T-helper 17 cell (primary cell): ENCODE measurements around the gene SLC25A29. TPM values are rescaled to one million over a fixed set of nuclear protein-coding genes. Genes with fewer than 3 reads are reported as not detected.
"Not testable (repeated sequence)": the region's sequence is repeated elsewhere in the genome, so short reads cannot be mapped to it uniquely, and the experiment has no call there.

ENCODE experiments used
- ATAC-seq: fragments of 150-1000 bp; cut with Tn5 transposase; 2 replicates; pipeline ENCODE4 v1.10.0; 2021; ENCODE audit warnings: mild to moderate bottlenecking, moderate library complexity
- DNase-seq, 3 donors: peaks; one replicate each; pipeline versions ENCODE4 v3.0.0 to v3.0.0-alpha.2; 2020 to 2021
- H3K9me3 ChIP-seq: one replicate; pipeline ENCODE4 v1.7.0; 2013; ENCODE audit warnings: low read length, mild to moderate bottlenecking; ENCODE audit not compliant: control insufficient read depth, poor library complexity, severe bottlenecking
- H3K27ac Mint-ChIP-seq: one replicate; pipeline ENCODE4 v1.8.0; 2022; ENCODE audit warnings: mild to moderate bottlenecking, moderate library complexity, mixed read lengths
- H3K27me3 Mint-ChIP-seq: one replicate; pipeline ENCODE4 v1.8.0; 2022; ENCODE audit warnings: mixed read lengths
- H3K36me3 Mint-ChIP-seq: one replicate; pipeline ENCODE4 v1.8.0; 2022; ENCODE audit warnings: low read depth, mixed read lengths
- H3K4me1 Mint-ChIP-seq: one replicate; pipeline ENCODE4 v1.8.0; 2022; ENCODE audit warnings: mild to moderate bottlenecking, mixed read lengths
- H3K4me3 Mint-ChIP-seq: one replicate; pipeline ENCODE4 v1.8.0; 2022; ENCODE audit warnings: mild to moderate bottlenecking, moderate library complexity, mixed read lengths
- total RNA-seq, 4 donors: library from RNA in 2 of 4; stranded (reverse) in 2 of 4; gene quantifications; one replicate each; pipeline ENCODE4 v1.2.3 and lab custom pipeline; 2022 to 2026

SLC25A29 gene
- total RNA-seq, 2 donors from 2014 or later = 3.7 to 5.9 TPM

DNA sequence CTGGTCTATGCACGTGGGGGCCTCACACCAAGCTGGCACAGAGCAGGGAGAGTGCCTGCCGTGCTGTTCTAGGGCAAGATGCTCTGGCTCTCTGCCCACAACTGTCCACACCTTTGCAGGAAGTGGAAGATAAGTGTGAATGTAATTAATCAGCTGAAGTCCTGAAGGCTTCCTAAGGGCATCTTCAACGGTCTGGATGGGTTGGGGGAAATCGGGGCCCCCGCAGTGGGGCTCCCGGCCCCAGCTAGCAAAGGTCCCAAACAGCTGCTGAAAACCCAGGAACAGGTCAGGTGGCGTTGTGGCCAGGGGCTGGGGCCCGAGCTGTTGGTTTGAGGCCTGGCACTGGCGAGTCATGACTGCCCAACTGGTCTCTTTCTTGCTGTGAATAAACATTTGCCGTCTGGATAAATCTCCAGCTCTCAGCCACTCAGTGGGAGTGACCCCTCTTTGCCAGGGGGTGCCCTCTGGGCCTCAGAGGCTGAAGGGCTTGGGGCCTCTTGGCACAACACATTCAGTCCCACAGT, 6.7 kb upstream of the SLC25A29 start:
- H3K27me3 Mint-ChIP-seq = no peaks in the 10 kb centered on the region
- no peaks in the 10 kb centered on the region for H3K9me3 ChIP-seq
- H3K36me3 Mint-ChIP-seq = no peaks in the 10 kb centered on the region
- ATAC-seq (no peak), DNase-seq (no peak)
- H3K4me3 Mint-ChIP-seq = no peak overlapping the region
- no peak overlapping the region for H3K27ac Mint-ChIP-seq
- peaks cover 12% of the 10 kb centered on the region for H3K4me1 Mint-ChIP-seq

DNA sequence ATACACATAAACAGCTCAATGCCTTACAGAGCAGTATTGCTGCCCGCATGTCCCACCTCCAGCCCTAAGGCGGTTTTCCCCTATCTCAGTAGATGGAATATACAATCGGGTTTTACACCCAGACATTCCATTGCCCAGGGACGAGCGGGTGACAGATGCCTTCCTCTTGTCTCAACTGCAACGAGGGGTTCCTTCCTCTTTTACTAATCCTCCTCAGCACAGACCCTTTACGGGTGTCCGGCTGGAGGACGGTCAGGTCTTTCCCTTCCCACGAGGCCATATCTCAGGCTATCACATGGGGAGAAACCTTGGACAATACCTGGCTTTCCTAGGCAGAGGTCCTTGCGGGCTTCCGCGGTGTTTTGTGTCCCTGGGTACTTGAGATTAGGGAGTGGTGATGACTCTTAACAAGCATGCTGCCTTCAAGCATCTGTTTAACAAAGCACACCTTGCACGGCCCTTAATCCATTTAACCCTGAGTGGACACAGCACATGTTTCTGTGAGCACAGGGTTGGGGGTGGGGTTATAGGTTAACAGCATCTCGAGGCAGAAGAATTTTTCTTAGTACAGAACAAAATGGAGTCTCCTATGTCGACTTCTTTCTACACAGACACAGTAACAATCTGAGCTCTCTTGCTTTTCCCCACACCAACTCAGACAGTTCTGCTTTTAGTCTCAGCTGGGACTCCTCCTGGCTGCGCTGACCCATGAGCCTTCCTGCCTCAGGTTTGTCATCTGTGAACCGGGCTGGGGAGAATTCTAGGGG, 6.0 kb upstream of the SLC25A29 start:
- H3K36me3 Mint-ChIP-seq, H3K27ac Mint-ChIP-seq, H3K4me3 Mint-ChIP-seq, H3K9me3 ChIP-seq, ATAC-seq, DNase-seq, H3K27me3 Mint-ChIP-seq: not testable (repeated sequence)
- peaks cover 10% of the 10 kb centered on the region for H3K4me1 Mint-ChIP-seq

DNA sequence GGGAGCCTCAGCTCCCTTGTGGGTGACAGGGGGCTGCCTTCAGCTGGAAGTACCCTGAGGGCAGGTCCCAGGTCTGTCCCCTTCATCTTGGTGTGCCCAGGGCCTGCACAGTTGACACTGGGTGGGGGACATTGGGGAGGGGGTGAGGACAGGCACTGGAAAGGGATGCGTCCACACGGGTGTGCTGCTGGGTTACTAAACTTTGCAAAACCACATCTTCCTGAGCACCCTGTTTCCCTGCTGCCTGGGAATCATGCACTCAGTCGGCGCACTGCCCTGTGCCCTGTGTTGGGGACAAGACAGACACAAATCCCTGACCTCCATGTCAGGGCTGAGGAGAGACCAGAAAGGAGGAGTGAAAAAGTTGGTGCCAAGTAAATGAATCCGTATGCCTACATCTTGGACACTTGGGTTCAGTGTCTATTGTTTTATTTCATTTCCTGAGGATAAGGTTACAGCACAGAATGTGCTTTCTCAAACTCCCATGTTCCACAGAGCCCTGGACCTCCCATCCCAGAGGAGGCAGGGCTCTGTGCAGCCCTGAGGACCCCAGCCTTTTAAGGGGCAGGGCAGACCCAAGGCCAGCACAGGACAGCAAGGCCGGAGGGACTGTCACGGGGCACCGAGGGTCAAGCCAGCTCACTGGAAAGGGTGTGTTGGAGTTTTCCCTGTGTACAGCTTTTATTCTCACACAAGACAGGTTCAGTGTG, 2.9 kb upstream of the SLC25A29 start:
- no peaks in the 10 kb centered on the region for H3K9me3 ChIP-seq
- Mint-ChIP-seq H3K27ac (no peak overlapping the region), H3K4me1 (peaks cover 17% of the 10 kb centered on the region), H3K36me3 (no peaks in the 10 kb centered on the region), H3K27me3 (no peaks in the 10 kb centered on the region), H3K4me3 (no peak overlapping the region)
- DNase-seq (no peak), ATAC-seq (no peak)

DNA sequence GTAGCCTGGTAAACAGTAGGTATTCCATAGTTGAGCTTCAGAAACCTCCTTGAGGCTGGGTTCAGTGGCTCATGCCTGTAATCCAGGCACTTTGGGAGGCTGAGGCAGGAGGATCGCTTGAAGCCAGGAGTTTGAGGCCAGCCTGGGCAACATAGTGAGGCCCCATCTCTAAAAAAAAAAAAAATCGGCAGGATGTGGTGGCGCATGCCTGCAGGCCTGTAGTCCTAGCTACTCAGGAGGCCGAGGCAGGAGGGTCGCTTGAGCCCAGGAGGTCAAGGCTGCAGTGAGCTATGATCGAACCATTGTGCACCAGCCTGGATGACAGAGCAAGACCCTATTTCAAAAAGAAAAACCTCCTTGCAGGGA, 2.2 kb upstream of the SLC25A29 start:
- ATAC-seq, H3K36me3 Mint-ChIP-seq, H3K27ac Mint-ChIP-seq, H3K9me3 ChIP-seq, H3K4me3 Mint-ChIP-seq, H3K27me3 Mint-ChIP-seq, DNase-seq: not testable (repeated sequence)
- peaks cover 17% of the 10 kb centered on the region for H3K4me1 Mint-ChIP-seq

DNA sequence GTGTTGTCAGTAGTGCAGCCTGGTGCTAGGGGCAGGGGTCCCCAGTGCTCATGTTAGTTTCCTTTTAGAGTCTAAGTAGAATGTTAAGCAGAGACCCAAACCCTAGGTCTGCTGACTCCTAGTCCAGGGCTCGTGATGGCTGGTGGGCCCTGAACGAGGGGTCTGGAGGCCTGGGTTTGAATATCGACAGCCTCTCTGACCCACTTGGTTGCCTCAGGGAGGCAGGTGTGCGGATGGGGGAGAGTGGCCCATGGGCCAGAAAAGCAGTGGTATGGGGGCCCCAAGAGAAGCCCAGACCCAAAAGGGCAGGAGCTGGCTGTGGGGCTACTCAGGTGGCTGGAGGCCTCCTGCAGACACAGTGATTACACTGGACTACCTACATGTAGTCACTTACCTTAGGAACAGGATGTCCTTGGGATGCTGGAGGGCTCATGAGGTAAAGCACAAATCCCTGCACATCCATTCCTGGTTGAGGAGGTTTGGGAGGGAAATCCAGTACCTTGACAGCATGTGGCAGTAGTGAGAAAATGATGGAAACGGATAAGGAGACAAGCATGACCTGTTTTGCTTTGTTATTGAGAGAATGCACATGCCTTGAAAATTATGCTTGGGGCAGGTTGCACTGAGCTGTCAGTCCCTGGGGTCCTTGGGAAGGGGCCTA, 1.7 kb upstream of the SLC25A29 start:
- no peak for ATAC-seq
- Mint-ChIP-seq H3K27ac (no peak overlapping the region), H3K27me3 (no peaks in the 10 kb centered on the region), H3K36me3 (no peaks in the 10 kb centered on the region), H3K4me1 (peaks cover 17% of the 10 kb centered on the region), H3K4me3 (peak overlapping the region; percentile 81)
- DNase-seq = no peak
- no peaks in the 10 kb centered on the region for H3K9me3 ChIP-seq

DNA sequence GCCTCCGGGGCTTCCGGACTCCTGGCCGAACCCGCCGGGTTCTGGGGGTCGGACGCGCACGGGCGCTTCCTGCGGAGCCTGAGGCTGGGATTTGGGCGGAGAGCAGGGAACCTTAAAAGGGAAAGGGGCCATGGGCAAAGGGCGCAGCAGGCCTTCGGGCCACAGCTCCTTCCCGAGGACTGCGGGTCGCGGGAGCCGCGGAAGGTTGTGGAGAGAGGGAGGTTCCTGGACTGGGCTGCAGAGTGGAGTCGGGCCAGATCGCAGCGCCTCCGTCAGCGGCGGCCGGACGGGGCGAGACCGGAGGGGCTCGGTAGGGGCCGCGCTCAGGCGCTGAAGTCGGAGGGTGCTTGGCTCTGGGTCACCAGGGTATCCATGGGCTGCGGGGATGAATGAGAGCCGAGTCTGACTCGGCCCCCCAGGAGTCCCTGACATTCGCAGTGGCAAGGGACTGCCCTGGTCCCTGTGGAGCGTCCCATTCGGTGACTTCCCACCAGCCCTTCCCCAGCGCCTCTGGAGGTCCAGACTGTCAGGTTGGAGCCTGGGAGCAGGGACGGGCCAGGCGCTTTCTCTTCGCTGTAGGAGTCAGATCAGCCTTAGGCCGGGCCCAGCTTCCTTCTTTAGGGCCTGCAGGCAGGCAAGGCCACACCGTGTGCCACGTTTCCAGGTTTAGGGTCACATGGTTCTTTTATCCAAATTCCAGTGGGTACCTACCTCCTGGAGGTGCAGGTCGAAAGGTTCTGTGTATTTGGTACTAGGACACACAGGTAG, 938 bp upstream of the SLC25A29 start:
- no peaks in the 10 kb centered on the region for H3K9me3 ChIP-seq
- Mint-ChIP-seq H3K36me3 (no peaks in the 10 kb centered on the region), H3K27ac (no peak overlapping the region), H3K4me3 (peak overlapping the region; percentile 81), H3K4me1 (peaks cover 17% of the 10 kb centered on the region), H3K27me3 (no peaks in the 10 kb centered on the region)
- ATAC-seq (no peak), DNase-seq (no peak)

DNA sequence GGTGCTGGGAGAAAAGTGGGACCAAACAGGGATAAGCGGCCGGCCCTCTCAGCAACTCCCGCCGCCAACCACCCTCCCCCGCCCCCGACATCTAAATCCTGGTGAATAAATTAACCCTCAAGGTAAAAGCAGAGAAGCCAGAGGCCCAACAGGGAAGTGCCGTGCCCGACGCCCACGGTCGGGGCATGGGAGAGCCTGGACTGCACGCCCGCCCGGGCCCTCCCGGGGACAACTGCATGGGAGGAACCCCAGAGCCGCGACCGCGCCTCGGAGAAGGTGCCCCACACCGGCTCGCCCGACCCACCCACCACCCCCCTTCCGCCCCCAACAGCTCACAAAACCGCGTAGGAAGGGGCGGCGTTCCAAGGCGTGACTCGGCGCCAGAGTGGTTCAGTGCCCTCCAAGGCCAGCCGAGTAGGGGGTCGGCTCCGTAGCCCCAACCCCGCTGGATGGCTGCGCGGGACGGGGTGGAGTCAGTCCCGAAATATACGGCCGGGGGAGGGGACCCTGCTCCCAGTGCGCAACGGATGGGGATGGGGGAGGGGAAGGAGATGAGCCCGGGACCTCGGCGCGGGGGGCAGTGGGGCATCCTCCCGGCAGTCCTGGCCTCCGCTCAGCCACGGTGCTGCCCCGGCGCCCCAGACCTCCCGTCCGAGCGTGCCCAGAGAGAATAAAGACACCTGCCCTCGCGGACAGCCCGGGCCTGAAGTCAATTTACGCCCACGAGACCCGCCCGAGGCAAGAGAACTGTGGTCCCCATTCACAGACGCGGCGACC, 732 bp downstream of the SLC25A29 start:
- Mint-ChIP-seq H3K4me1 (peaks cover 11% of the 10 kb centered on the region), H3K27me3 (no peaks in the 10 kb centered on the region), H3K4me3 (peak overlapping the region; percentile 88), H3K36me3 (no peaks in the 10 kb centered on the region), H3K27ac (no peak overlapping the region)
- peak; percentile 12 for ATAC-seq
- H3K9me3 ChIP-seq = no peaks in the 10 kb centered on the region
- DNase-seq = peak in 2 of 3 donors; percentile 23 to 28

DNA sequence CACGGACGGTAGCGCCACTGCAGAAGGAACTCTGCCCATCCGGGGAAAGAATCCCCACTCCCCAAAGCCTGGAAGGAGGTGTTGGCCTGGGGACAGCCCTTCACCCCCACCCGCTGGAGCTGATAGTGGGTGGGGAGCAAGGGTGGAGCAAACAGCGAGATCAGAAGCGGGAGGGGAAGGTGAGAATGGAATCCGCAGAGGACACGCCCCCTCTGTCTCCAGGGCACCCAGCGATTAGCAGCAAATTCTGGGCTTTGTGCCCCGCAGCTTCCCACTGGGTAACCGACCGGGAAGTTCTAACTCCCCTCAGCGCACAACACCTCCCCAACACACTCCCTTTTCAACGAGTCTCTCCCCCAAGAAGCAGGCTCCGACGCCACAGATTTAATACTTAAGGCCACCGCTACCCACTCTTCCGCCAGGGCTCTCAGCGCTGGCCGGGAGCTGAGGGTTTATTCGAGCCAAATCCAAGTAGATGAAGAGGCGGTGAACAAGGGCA, 1.4 kb downstream of the SLC25A29 start:
- Mint-ChIP-seq H3K4me1 (peaks cover 11% of the 10 kb centered on the region), H3K27ac (no peak overlapping the region), H3K36me3 (no peaks in the 10 kb centered on the region), H3K27me3 (no peaks in the 10 kb centered on the region), H3K4me3 (peak overlapping the region; percentile 88)
- H3K9me3 ChIP-seq = no peaks in the 10 kb centered on the region
- DNase-seq = no peak
- no peak for ATAC-seq

DNA sequence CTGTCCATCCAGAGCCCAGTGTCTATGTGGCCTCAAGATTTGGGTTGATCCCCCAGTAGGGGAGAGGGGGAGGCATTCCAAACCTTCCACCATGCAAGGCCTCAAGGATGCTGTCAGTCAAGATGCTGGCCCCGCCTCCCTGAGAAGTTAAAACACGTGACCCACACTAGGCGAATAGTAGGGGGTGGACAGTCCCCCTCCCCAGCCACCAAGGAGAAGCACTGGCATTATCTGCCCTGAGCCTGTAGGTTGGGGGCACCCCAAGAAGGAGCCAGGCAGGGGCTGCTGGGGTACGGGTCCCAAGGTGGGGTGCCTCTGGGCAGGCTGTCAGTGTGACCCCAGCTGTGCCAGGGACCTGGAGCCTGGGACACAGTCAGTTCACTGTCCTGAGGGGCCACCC, 2.3 kb downstream of the SLC25A29 start:
- Mint-ChIP-seq H3K4me3 (peak overlapping the region; percentile 63), H3K27ac (no peak overlapping the region), H3K36me3 (no peaks in the 10 kb centered on the region), H3K27me3 (no peaks in the 10 kb centered on the region), H3K4me1 (peaks cover 11% of the 10 kb centered on the region)
- no peaks in the 10 kb centered on the region for H3K9me3 ChIP-seq
- ATAC-seq = no peak
- DNase-seq = no peak

DNA sequence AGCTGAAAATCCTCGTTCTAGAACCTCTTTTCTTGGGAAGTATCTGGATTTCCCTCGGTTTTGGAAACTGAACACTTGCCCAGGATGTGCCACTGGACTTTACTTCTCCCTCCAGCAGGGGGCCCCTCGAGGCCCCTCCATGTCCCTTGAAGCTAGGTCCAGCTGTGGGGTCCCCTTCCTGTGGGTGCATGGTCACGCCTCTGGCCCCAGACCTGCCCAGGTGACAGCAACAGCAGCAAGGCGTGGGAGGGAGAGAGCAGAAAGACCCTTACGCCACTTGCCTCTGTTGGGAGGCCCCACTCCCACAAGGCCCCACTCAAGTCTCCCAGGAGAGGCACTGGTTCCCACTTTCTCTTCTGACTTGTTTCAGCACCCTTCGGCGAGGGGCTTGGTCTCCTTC, 3.1 kb downstream of the SLC25A29 start:
- no peaks in the 10 kb centered on the region for H3K27me3 Mint-ChIP-seq
- H3K36me3 Mint-ChIP-seq = no peaks in the 10 kb centered on the region
- ATAC-seq (no peak), DNase-seq (no peak)
- no peaks in the 10 kb centered on the region for H3K9me3 ChIP-seq
- H3K27ac Mint-ChIP-seq = no peak overlapping the region
- no peak overlapping the region for H3K4me3 Mint-ChIP-seq
- peaks cover 11% of the 10 kb centered on the region for H3K4me1 Mint-ChIP-seq

DNA sequence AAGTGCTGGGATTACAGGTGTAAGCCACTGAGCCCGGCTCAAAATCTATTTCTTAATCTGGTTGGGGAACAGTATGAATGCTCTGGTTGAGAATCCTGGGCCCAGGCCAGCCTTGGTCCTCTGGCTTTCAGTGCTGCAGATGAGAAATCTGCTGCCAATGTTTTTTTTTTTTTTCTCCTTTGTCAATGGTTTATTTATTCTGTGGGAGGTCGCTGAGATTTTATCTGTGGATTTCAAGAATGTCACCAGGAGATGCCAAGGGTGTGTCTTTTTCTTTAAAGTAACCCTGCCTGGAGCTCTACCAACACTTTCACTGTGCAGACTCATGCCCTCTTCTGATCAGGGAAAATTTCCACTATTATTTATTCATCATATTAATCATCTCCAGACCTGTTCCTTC, 3.6 kb downstream of the SLC25A29 start:
- DNase-seq = no peak
- Mint-ChIP-seq H3K4me1 (peaks cover 10% of the 10 kb centered on the region), H3K36me3 (no peaks in the 10 kb centered on the region), H3K27ac (no peak overlapping the region), H3K27me3 (no peaks in the 10 kb centered on the region), H3K4me3 (no peak overlapping the region)
- H3K9me3 ChIP-seq = no peaks in the 10 kb centered on the region
- ATAC-seq = no peak

DNA sequence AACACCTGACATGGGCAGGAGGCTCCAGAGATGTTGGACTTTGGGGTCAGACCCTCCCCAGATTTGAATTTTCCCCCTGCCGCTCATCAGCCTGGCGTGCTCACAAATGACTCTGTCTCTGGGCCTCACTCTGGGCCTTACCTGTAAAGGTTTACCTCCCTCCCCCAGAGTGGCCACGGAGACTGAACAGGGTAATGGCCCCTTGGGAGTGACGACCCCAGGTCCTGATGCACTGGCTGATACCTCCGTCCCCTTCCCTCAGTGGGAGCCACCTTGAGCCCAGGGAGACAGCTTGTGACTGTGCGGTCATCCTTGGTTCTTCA, 7.0 kb downstream of the SLC25A29 start:
- ATAC-seq = no peak
- Mint-ChIP-seq H3K36me3 (no peaks in the 10 kb centered on the region), H3K4me1 (no peaks in the 10 kb centered on the region), H3K27me3 (no peaks in the 10 kb centered on the region), H3K27ac (peak overlapping the region; percentile 11), H3K4me3 (no peak overlapping the region)
- no peak for DNase-seq
- no peaks in the 10 kb centered on the region for H3K9me3 ChIP-seq
